Fibroblast of lung (primary cell): ENCODE results near the gene CCDC3.

Experiments
- EZH2 ChIP-seq: IDR thresholded peaks from 2 replicates; pipeline ENCODE4 v1.5.1; 2012; ENCODE audit warnings: low read length, control low read depth, mild to moderate bottlenecking; ENCODE audit errors: missing control alignments
- TF ChIP-seq, protein P1 (sequence below), 2 donors: IDR thresholded peaks in 1 of 2; conservative IDR thresholded peaks in 1 of 2; 1 replicate in 1 of 2; 2 replicates in 1 of 2; pipeline ENCODE4 v1.5.1; 2011 to 2012; ENCODE audit warnings: low read length in 2 of 2, control low read depth in 1 of 2, inconsistent platforms in 1 of 2, low read depth in 1 of 2, mild to moderate bottlenecking in 1 of 2

DNA sequence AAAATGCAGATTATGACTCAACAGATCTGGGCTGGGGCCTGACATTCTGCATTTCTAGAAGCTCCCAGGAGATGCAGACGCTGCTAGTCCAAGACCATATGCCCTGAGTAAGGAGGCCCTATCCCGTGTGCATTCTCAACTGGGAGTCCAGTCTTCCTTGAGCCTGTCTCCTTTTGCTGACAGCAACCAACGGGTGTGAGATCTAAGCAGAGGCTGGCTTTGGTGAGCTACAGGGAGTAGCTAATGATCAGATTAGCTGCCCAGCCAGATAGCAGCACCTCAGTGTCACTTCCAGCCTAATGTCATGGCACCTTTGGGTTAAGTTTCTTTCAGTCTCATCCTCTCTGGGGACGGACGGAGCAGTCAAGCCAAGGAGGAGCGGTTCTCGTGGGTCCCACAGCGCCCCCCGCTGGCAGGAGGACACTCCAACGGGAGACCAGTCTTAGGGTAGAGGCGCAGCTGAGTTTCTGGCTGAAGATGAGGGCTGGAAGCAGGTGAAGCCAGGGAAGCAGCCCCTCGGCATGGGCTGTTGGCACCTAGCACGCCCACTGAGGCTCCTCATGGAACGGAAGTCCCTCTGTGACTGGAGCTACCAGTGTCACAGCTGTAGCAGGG lies 154.0 kb downstream of the CCDC3 start:
- TF ChIP-seq, protein P1, sequence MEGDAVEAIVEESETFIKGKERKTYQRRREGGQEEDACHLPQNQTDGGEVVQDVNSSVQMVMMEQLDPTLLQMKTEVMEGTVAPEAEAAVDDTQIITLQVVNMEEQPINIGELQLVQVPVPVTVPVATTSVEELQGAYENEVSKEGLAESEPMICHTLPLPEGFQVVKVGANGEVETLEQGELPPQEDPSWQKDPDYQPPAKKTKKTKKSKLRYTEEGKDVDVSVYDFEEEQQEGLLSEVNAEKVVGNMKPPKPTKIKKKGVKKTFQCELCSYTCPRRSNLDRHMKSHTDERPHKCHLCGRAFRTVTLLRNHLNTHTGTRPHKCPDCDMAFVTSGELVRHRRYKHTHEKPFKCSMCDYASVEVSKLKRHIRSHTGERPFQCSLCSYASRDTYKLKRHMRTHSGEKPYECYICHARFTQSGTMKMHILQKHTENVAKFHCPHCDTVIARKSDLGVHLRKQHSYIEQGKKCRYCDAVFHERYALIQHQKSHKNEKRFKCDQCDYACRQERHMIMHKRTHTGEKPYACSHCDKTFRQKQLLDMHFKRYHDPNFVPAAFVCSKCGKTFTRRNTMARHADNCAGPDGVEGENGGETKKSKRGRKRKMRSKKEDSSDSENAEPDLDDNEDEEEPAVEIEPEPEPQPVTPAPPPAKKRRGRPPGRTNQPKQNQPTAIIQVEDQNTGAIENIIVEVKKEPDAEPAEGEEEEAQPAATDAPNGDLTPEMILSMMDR (conservative IDR thresholded peaks at IDR 0.05 in 1 of 2, IDR thresholded peaks at IDR 0.05 in 1 of 2; ENCODE audit: low read depth in 1 of 2, low read length in 2 of 2) = no peak
- no peak for TF ChIP-seq EZH2
